Caco-2 (cell line): ENCODE data around the gene LRRC53. TPM values are rescaled to one million over a fixed set of nuclear protein-coding genes. Genes with fewer than 3 reads are reported as not detected.

ENCODE experiments used
- BruUV-seq: library from RNA; stranded (reverse); fragments of 400-500 nt; replicated peaks from 2 replicates; lab custom pipeline; 2021; lab: Mats Ljungman, UMichigan
- CTCF ChIA-PET: fragments of 300-600 bp; sonication (Branson Sonifier 250); formaldehyde crosslinking; loops from one replicate; lab custom pipeline; 2022; ENCODE audit warnings: antibody characterized with exemption; lab: Charles Lee
- POLR2A ChIA-PET: fragments of 300-600 bp; sonication (Branson Sonifier 250); formaldehyde crosslinking; loops from one replicate; lab custom pipeline; 2022; ENCODE audit warnings: antibody characterized with exemption; lab: Charles Lee
- DNase-seq, 2 experiments: peaks; one replicate each; pipeline versions ENCODE4 v3.0.0 to v3.0.0-alpha.2; 2020 to 2022
- H3K27me3 ChIP-seq: replicated peaks from 2 replicates; pipeline ENCODE4 v1.6.0; 2011; ENCODE audit warnings: low read length; ENCODE audit not compliant: control insufficient read depth, insufficient read depth
- H3K36me3 ChIP-seq: 2 replicates; pipeline ENCODE4 v1.5.1; 2011; ENCODE audit warnings: low read length; ENCODE audit not compliant: control insufficient read depth, insufficient read depth
- H3K4me1 ChIP-seq: fragments of 250-450 bp; sonication (Bioruptor Pico); 2 replicates; pipeline ENCODE4 v1.5.1; 2020; ENCODE audit warnings: mild to moderate bottlenecking
- H3K4me3 ChIP-seq: 2 replicates; pipeline ENCODE4 v1.5.1; 2011; ENCODE audit warnings: low read depth, mild to moderate bottlenecking, control low read depth, low read length
- H3K9me3 ChIP-seq: fragments of 250-450 bp; sonication (Bioruptor Pico); 2 replicates; pipeline ENCODE4 v1.5.1; 2020; ENCODE audit warnings: mild to moderate bottlenecking, moderate library complexity
- H3K27ac Mint-ChIP-seq: one replicate; pipeline ENCODE4 v1.8.0; 2022; ENCODE audit warnings: mixed read lengths; ENCODE audit not compliant: unreplicated experiment
- H3K27me3 Mint-ChIP-seq: one replicate; pipeline ENCODE4 v1.8.0; 2022; ENCODE audit warnings: mixed read lengths; ENCODE audit not compliant: insufficient read depth, unreplicated experiment
- H3K36me3 Mint-ChIP-seq: one replicate; pipeline ENCODE4 v1.8.0; 2022; ENCODE audit warnings: mild to moderate bottlenecking, mixed read lengths; ENCODE audit not compliant: insufficient read depth, unreplicated experiment
- H3K4me1 Mint-ChIP-seq: one replicate; pipeline ENCODE4 v1.8.0; 2022; ENCODE audit warnings: low read depth, mixed read lengths; ENCODE audit not compliant: unreplicated experiment
- H3K4me3 Mint-ChIP-seq: one replicate; pipeline ENCODE4 v1.8.0; 2022; ENCODE audit warnings: mild to moderate bottlenecking, moderate library complexity, mixed read lengths; ENCODE audit not compliant: unreplicated experiment
- H3K9me3 Mint-ChIP-seq: one replicate; pipeline ENCODE4 v1.8.0; 2022; ENCODE audit warnings: mixed read lengths; ENCODE audit not compliant: unreplicated experiment
- intact Hi-C: fragments of 100-400 bp; cut with micrococcal nuclease; formaldehyde crosslinking; loops from one replicate; pipeline ENCODE4 v1.10.0; 2022; ENCODE audit not compliant: unreplicated experiment
- total RNA-seq: library from RNA; stranded (reverse); gene quantifications from 2 replicates; pipeline ENCODE4 v1.2.3, GENCODE V29; 2022
- TF ChIP-seq, protein P1 (sequence below), 2 experiments: fragments of 200-600 bp in 1 of 2; IDR thresholded peaks; 1 replicate in 1 of 2; 2 replicates in 1 of 2; pipeline versions ENCODE4 v1.5.1 to v1.8.0; 2011 to 2022; ENCODE audit warnings: antibody characterized with exemption in 1 of 2, control low read depth in 1 of 2, inconsistent platforms in 1 of 2, low read depth in 1 of 2, low read length in 1 of 2, mild to moderate bottlenecking in 1 of 2, moderate library complexity in 1 of 2; ENCODE audit not compliant: insufficient read depth in 1 of 2, severe bottlenecking in 1 of 2, unreplicated experiment in 1 of 2

The LRRC53 gene
- total RNA-seq, 1 experiment from 2014 or later, result not detected

DNA sequence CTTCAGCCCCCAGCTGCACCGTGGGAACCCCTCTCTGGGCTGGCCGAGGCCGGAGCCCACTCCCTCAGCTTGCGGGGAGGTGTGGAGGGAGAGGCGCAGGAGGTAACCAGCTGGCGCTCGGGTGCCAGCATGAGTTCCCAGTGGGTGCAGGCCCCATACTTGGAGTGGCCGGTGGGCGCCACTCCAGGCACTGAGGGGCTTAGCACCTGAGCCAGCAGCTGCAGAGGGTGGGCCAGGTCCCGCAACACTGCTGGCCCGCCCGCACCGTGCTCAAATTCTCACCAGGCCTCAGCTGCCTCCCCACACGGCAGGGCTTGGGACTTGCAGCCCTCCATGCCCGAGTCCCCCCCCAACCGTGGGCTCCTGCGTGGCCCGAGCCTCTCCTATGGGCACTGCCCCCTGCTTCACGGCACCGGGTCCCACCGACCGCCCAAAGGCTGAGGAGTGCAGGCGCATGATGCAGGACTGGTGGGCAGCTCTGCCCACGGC, 47.2 kb downstream of the LRRC53 start:
- no peaks in the 10 kb centered on the region for H3K9me3 Mint-ChIP-seq
- no peak overlapping the region for H3K27ac Mint-ChIP-seq
- no peak overlapping the region for H3K4me3 Mint-ChIP-seq
- no TSS peak for BruUV-seq
- DNase-seq, result no peak
- Histone ChIP-seq H3K4me1 (no peaks in the 10 kb centered on the region), H3K36me3 (no peaks in the 10 kb centered on the region), H3K4me3 (no peak overlapping the region), H3K27me3 (no peaks in the 10 kb centered on the region), H3K9me3 (no peaks in the 10 kb centered on the region)
- no peaks in the 10 kb centered on the region for H3K4me1 Mint-ChIP-seq
- ChIA-PET CTCF (no interaction called here), POLR2A (no interaction called here)
- TF ChIP-seq, protein P1, sequence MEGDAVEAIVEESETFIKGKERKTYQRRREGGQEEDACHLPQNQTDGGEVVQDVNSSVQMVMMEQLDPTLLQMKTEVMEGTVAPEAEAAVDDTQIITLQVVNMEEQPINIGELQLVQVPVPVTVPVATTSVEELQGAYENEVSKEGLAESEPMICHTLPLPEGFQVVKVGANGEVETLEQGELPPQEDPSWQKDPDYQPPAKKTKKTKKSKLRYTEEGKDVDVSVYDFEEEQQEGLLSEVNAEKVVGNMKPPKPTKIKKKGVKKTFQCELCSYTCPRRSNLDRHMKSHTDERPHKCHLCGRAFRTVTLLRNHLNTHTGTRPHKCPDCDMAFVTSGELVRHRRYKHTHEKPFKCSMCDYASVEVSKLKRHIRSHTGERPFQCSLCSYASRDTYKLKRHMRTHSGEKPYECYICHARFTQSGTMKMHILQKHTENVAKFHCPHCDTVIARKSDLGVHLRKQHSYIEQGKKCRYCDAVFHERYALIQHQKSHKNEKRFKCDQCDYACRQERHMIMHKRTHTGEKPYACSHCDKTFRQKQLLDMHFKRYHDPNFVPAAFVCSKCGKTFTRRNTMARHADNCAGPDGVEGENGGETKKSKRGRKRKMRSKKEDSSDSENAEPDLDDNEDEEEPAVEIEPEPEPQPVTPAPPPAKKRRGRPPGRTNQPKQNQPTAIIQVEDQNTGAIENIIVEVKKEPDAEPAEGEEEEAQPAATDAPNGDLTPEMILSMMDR (IDR thresholded peaks at IDR 0.05; ENCODE audit: insufficient read depth in 1 of 2, low read depth in 1 of 2, low read length in 1 of 2, severe bottlenecking in 1 of 2, unreplicated experiment in 1 of 2), result no peak
- H3K27me3 Mint-ChIP-seq, result no peaks in the 10 kb centered on the region
- H3K36me3 Mint-ChIP-seq, result no peaks in the 10 kb centered on the region
- intact Hi-C loops, result loop anchor here (5.0 kb wide), 1 partner anchor 227 kb away; no protein-coding TSS in a partner anchor

GRCh38 chr1:74464037-74464436, 48.4 kb downstream of the LRRC53 start:
- no peaks in the 10 kb centered on the region for H3K4me1 Mint-ChIP-seq
- no peaks in the 10 kb centered on the region for H3K27me3 ChIP-seq
- no peak for DNase-seq
- peaks cover 3% of the 10 kb centered on the region for H3K27me3 Mint-ChIP-seq
- intact Hi-C loops, result no loop called here
- H3K4me3 ChIP-seq, result no peak overlapping the region
- TF ChIP-seq, protein P1 (IDR thresholded peaks at IDR 0.05; ENCODE audit: insufficient read depth in 1 of 2, low read depth in 1 of 2, low read length in 1 of 2, severe bottlenecking in 1 of 2, unreplicated experiment in 1 of 2), result no peak
- ChIA-PET POLR2A (no interaction called here), CTCF (no interaction called here)
- no TSS peak for BruUV-seq
- H3K9me3 Mint-ChIP-seq, result no peaks in the 10 kb centered on the region
- H3K9me3 ChIP-seq, result no peaks in the 10 kb centered on the region
- H3K36me3 ChIP-seq, result no peaks in the 10 kb centered on the region
- no peaks in the 10 kb centered on the region for H3K36me3 Mint-ChIP-seq
- no peak overlapping the region for H3K27ac Mint-ChIP-seq
- no peaks in the 10 kb centered on the region for H3K4me1 ChIP-seq
- no peak overlapping the region for H3K4me3 Mint-ChIP-seq

DNA sequence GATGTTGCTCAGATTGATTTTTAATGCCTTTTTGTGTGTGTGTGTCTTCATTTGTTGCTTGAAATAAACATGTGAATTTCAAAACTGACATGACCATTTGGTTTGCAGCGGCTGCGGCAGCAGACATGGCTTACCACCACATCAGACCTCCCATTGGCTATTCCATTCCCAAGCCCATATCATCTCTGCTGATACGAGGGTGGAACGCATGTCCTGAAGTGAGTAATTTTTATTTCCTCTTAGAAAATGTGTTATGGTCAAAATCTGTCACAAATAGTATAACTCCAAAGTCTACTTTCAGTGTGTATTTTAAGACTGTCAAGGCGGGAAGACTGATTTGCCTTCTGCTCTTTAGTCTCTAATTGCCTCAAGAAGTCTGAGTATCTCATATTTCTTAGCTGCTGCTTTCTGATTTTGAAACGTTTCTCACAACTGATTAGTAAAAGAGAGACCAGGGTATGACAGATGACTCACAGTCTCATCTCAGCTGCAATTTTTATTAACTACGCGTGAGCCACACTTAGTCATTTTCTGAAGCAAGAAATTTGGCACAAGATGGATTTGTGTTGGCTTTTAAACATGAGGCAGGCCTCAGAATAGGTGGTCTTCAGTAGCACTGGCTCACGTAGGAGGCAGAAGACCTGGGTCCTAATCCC, 49.0 kb downstream of the LRRC53 start:
- Histone ChIP-seq H3K9me3 (no peaks in the 10 kb centered on the region), H3K4me3 (no peak overlapping the region), H3K4me1 (no peaks in the 10 kb centered on the region), H3K27me3 (no peaks in the 10 kb centered on the region), H3K36me3 (no peaks in the 10 kb centered on the region)
- H3K36me3 Mint-ChIP-seq, result no peaks in the 10 kb centered on the region
- no peak for DNase-seq
- no peaks in the 10 kb centered on the region for H3K9me3 Mint-ChIP-seq
- TF ChIP-seq, protein P1 (IDR thresholded peaks at IDR 0.05; ENCODE audit: insufficient read depth in 1 of 2, low read depth in 1 of 2, low read length in 1 of 2, severe bottlenecking in 1 of 2, unreplicated experiment in 1 of 2), result no peak
- H3K4me3 Mint-ChIP-seq, result no peak overlapping the region
- POLR2A ChIA-PET, result no interaction called here
- H3K4me1 Mint-ChIP-seq, result no peaks in the 10 kb centered on the region
- intact Hi-C loops, result no loop called here
- no TSS peak for BruUV-seq
- CTCF ChIA-PET, result no interaction called here
- peaks cover 3% of the 10 kb centered on the region for H3K27me3 Mint-ChIP-seq
- H3K27ac Mint-ChIP-seq, result no peak overlapping the region
